ENCODE data around the gene LITAFD.

LITAFD gene

DNA sequence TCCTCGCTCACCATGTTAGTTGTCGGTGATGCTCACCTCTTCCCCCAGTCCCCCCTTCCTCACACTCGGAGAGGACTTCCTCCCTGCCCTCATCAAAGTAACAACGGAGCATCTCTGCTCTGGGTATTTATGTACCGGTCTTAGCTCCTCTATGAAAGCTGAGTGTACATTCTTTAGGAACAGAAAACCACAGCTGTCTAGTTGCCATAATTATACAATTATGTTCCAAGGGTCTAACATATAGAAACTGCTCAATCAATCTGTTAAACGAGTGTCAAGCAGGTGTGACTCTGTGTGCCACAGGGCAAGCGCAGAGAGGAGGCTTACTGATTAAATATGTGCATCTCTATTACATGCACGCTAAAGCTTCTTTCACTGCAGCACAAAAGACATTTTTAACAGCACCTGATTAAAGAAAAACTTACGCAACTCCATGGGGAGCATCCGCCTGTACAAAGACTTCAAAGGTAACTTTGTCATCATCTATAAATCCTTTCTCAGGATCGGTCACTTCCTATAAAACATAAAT is 37.8 kb downstream of the LITAFD start:
- no peak for DNase-seq (ENCODE audit: low read depth, low spot score)

DNA sequence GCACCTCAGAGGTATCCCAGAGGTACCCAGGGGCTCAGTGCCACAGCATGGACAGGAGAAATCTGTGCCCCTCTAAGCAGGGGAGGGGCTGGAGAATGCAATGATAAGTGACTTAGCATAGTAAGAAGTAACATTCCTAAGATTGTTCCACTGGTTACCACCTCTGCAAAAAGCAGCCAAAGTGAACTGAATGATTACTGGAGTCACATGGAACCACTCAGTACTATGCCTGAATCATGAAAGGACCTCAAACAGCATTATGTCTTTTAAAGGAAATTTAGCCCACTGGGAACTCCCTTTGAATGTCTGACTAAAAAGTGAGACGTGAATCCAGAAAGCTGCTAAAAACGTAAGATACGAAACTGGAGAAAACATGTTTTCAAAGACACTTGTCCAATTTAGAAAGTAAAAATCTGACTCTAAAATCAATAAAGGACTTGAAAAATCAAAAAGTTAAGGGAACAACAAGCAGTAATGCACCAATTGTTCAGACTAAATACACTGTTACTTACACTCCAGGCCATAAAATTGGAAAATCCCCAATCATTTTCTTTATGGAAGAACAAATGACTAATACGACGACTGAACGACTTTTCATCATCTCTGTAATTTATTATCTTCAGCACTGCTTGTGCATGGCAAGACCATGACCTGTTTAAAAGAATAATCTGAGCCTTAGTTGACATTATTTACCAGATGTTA is 38.6 kb downstream of the LITAFD start:
- DNase-seq (ENCODE audit: low read depth, low spot score): no peak

DNA sequence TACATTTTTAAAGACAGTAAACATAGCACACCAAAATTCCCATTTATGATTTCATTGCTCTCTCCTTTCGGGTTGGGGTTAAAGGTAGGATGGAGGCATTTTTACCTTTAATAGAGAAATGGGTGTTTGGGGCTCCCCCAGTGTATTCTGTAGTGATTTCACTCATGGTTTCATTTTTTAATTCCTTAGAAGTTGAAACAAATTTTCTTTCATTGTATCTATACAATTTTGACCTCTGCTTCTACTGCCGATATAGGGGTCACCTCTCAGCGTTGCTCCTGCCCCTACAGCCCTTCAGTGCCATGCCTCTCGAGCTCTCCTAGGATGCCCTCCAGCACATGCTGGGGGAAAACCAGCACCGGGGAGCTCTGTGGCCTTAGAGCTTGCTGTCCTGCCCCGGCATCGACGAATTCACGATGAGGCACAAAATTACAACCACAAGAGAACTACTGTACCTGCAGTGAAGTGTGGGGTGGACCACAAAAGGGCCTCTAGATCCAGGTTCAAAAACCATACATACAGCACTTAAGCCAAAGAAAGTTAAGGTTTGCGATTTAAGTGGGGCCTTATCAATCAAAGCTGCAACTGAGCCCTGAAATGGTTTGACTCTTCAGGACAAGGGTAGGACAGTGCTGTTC is 39.3 kb downstream of the LITAFD start:
- no peak for DNase-seq (ENCODE audit: low read depth, low spot score)

DNA sequence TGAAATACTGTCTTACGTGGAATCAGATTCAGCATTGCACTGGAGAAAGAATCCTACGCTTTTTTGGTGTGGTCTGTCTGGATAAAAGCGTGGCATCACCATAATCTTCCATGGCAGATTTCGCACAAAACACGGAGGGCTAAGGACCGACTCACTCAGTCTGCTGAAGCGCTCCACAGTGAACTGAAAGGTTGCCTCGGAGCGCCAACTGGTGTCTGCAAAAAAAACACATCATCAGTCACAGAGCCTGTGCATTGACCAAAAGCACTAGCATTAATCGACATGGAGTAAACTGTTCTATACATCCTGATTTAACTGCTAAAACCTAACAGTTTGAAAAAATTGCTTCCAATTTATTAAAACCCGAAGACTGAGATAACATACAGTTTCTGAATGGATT is 41.0 kb downstream of the LITAFD start:
- no peak for DNase-seq (ENCODE audit: low read depth, low spot score)

DNA sequence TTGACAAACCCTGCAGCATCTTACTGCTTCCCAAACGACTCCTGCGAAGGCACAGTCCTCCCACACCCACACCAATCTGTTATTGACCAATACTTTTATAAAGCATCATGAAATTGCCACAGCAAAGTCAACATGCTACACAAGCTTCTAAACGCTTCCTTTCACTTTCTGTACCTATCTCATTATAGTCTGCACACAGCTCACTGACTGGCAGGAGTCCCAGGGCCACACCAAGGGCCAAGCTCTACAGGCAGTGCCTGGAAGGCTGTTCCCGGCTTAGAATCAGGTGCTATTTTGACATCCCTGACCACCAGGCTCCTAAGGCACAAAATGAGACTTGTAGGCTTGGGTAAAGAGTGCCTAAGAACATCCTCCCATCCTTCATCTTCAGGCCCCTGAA is 42.1 kb downstream of the LITAFD start:
- no peak for DNase-seq (ENCODE audit: low read depth, low spot score)

DNA sequence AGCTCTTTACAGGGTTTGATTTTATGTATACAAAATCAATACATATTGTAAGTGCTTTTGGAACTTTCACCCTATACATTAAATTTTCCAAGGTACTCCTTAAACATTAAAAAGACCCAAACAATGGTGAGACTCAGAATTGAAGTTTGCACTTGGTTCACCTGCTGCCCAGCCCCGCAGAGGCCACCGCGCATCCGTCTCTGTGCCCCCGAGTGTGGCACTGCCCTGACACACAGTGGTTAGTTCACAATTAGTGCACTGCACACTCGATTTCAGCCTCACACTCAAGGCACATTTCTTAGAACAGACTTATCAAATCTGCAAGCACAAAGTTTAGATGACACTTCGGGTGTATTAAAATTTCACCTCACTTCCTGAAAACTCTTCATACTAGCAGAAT is 43.3 kb downstream of the LITAFD start:
- no peak for DNase-seq (ENCODE audit: low read depth, low spot score)

DNA sequence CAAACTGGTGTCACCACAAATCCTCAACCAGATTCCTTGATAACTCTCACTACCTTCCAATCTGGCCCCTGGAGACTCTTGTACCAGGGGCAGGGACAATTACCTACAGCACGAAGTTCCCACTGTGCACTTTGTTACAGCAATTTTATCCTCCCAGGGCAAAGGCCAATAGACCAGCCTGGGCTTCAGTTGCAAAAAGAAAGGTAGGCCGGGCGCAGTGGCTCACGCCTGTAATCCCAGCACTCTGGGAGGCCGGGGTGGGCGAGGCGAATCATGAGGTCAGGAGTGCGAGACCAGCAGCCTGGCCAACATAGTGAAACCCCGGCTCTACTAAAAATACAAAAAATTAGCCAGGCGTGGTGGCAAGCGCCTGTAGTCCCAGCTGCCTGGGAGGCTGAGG is 44.7 kb downstream of the LITAFD start:
- no peak for DNase-seq (ENCODE audit: low read depth, low spot score)

DNA sequence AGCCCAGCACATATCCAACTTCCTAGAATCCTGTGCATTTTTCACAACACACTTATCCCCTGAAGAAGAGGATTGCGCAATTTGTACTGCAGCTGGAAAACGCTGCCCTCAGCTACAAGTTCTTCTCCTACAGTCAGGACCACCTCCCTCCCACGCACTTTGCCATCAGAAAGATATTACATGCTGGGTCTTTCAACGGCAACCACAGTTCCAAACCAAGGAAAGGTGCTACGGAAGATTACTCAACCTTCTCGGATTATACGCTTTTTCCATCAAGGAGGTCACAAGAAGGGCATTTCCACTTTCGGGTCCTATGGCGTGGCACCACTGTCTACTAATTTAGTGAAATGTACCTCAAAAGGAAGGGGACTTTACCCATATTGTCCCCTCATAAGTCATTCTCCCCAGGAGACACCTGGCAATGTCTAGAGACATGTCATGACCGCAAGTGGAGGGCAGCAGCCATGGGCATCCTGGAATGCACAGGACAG is 46.4 kb downstream of the LITAFD start:
- no peak for DNase-seq (ENCODE audit: low read depth, low spot score)

DNA sequence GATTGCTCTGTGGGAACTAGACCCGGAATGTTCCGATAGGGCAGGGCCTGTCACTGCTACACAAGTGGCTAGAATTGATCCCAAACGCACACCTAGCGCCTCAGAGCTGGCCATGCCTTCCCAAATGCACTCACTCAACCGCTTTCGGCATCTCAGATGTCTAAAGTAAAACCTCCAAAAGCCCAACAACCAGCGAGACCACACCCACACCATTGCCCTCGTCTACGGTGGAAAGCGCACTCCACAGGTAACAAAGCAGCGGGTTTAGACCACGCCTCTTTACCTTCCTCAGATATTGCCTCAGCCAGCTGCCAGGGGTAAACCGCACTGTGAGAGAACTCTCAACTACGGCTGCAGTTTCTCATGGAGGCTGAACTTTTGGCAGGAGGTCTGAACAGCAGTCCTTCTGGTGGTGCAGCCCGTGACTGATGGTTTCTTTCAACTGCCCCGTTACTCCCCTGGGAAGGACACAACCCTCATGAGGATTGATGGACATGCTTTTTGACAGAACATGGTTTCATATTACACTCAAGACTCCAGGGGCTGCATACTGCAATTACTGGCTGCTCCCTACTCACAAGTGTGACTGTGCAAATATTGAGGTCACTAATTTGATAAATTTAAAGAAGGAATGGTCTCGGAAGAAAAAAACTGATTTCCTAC is 47.1 kb downstream of the LITAFD start:
- DNase-seq (ENCODE audit: low read depth, low spot score): no peak

DNA sequence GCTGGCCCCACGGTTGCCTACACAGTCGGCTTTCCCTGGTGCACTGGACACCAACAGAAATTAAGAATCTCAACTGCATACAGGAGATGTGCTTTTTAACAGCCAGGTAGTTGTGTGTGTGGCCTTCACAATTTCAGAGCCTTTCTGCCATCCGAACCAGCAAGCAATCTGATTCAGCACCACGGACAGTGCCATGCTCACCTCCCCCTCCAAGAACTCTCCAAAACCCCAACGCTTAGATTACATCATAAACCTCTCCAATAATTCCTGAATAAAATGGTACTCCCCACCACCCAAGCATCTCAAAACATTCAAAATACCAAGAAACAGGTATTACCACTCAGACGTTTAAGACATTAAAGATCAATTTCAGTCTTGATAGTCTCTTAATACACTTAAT is 49.7 kb downstream of the LITAFD start:
- no peak for DNase-seq (ENCODE audit: low read depth, low spot score)

DNA sequence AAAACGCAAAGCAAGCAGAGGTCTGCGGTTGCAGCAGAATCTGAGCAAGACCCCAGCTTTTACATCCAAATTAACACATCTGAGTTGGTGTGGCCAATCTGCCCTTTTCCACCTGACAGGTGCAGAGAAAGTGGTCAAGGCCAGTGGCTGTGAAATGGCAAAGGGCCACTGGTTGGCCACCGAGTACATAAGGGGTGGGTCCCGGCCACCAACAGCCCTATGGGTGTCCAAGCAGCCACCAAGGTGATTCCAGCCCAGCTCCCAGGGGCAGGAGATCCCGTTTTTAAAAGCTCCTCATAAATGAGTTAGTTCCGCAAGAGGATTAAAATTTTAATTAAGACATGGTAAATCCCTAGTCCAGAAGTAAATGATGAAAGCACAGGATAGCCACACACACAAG is 52.5 kb downstream of the LITAFD start:
- DNase-seq (ENCODE audit: low read depth, low spot score): no peak
